Upper lobe of right lung (tissue), 1 donor: ENCODE data around the gene HOXB3. TPM values are rescaled to one million over a fixed set of nuclear protein-coding genes. Genes with fewer than 3 reads are reported as not detected.
A peak's percentile ranks its signal among the peaks of the same experiment; 100 is the strongest.

ENCODE experiments used
- ATAC-seq: fragments of 200-7000 bp; cut with Tn5 transposase; one replicate; pipeline ENCODE4 v1.9.1; 2020; ENCODE audit warnings: mild to moderate bottlenecking, moderate library complexity
- DNase-seq: peaks from one replicate; pipeline ENCODE4 v3.0.0-alpha.2; 2020
- H3K27ac ChIP-seq: fragments of 200-600 bp; one replicate; pipeline ENCODE4 v1.8.0; 2022
- H3K27me3 ChIP-seq: fragments of 200-600 bp; one replicate; pipeline ENCODE4 v1.8.0; 2022; ENCODE audit warnings: mild to moderate bottlenecking
- H3K36me3 ChIP-seq: fragments of 200-600 bp; one replicate; pipeline ENCODE4 v1.8.0; 2022
- H3K4me1 ChIP-seq: fragments of 200-600 bp; one replicate; pipeline ENCODE4 v1.8.0; 2022
- H3K4me3 ChIP-seq: fragments of 200-600 bp; one replicate; pipeline ENCODE4 v1.8.0; 2022; ENCODE audit warnings: mild to moderate bottlenecking
- H3K9me3 ChIP-seq: fragments of 200-600 bp; one replicate; pipeline ENCODE4 v1.8.0; 2022
- intact Hi-C: fragments of 100-400 bp; cut with DNase I; formaldehyde crosslinking; loops from one replicate; pipeline ENCODE4 v1.11.0; 2022
- total RNA-seq: library from RNA; stranded (reverse); fragmentation: NEBNext Ultra II Directional; extraction: Animal tissue kit (Norgen Biotek cat#: 25700); gene quantifications from one replicate; pipeline ENCODE4 v1.2.1, GENCODE V29; 2021
- TF ChIP-seq, protein P1 (sequence below): fragments of 200-600 bp; IDR thresholded peaks from one replicate; pipeline ENCODE4 v1.8.0; 2022; ENCODE audit warnings: antibody characterized with exemption
- donor health status: DM: no; HTN: yes; CAD: no; lungs with severe emphysema.

Gene HOXB3
- total RNA-seq, 1 donor from 2014 or later: 13.3 TPM

DNA sequence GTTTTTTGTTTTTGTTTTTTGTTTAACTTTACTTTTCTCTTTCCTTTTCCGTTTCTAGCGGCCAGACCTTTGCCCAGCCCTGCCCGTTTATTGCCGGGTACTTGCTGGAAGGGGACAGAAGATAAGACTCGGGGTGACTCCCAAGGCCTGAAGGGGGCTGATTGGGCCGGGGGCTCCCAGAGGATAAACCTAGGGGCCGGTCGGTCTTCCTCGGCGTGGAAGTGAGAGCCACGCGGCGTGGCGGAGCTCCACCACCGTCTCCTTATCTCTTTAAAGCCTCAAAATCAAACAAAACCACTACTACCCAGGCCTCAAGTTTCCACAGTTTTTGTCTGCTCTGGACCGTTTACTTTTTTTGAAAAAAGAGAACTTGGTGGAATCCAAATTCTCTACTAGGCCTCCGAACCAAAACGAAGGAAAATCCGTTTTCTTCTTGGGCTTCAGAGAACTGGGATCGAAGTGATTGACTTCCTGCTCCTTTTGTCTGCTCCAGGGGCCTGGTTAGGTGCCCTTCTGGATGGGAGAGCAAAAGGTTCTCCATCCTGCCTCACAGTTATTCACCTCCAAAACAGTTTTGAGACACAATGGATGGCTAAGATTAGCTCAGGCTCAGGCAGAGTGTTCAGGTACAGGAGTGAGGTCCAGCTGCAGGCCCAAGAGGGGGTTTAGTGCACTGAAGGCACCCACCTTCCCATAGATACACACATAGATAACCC lies 44.6 kb upstream of the HOXB3 start:
- Histone ChIP-seq H3K36me3 (no peaks in the 10 kb centered on the region), H3K27ac (no peak overlapping the region), H3K27me3 (peaks cover 100% of the 10 kb centered on the region), H3K9me3 (no peaks in the 10 kb centered on the region), H3K4me1 (no peaks in the 10 kb centered on the region), H3K4me3 (no peak overlapping the region)
- intact Hi-C loops: no loop called here
- TF ChIP-seq, protein P1, sequence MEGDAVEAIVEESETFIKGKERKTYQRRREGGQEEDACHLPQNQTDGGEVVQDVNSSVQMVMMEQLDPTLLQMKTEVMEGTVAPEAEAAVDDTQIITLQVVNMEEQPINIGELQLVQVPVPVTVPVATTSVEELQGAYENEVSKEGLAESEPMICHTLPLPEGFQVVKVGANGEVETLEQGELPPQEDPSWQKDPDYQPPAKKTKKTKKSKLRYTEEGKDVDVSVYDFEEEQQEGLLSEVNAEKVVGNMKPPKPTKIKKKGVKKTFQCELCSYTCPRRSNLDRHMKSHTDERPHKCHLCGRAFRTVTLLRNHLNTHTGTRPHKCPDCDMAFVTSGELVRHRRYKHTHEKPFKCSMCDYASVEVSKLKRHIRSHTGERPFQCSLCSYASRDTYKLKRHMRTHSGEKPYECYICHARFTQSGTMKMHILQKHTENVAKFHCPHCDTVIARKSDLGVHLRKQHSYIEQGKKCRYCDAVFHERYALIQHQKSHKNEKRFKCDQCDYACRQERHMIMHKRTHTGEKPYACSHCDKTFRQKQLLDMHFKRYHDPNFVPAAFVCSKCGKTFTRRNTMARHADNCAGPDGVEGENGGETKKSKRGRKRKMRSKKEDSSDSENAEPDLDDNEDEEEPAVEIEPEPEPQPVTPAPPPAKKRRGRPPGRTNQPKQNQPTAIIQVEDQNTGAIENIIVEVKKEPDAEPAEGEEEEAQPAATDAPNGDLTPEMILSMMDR: no peak
- ATAC-seq (no peak), DNase-seq (peak; percentile 25)

GRCh38 chr17:48633266-48633677 lies 43.2 kb upstream of the HOXB3 start:
- no peaks in the 10 kb centered on the region for H3K36me3 ChIP-seq
- H3K9me3 ChIP-seq: no peaks in the 10 kb centered on the region
- peaks cover 100% of the 10 kb centered on the region for H3K27me3 ChIP-seq
- DNase-seq (no peak), ATAC-seq (no peak)
- intact Hi-C loops: no loop called here
- TF ChIP-seq, protein P1: no peak
- no peaks in the 10 kb centered on the region for H3K4me1 ChIP-seq
- H3K27ac ChIP-seq: no peak overlapping the region
- H3K4me3 ChIP-seq: no peak overlapping the region

GRCh38 chr17:48632579-48633265 lies 42.7 kb upstream of the HOXB3 start:
- Histone ChIP-seq H3K36me3 (no peaks in the 10 kb centered on the region), H3K9me3 (no peaks in the 10 kb centered on the region), H3K4me3 (no peak overlapping the region), H3K27ac (no peak overlapping the region), H3K4me1 (no peaks in the 10 kb centered on the region), H3K27me3 (peaks cover 100% of the 10 kb centered on the region)
- ATAC-seq (no peak), DNase-seq (no peak)
- TF ChIP-seq, protein P1: no peak
- intact Hi-C loops: no loop called here

DNA sequence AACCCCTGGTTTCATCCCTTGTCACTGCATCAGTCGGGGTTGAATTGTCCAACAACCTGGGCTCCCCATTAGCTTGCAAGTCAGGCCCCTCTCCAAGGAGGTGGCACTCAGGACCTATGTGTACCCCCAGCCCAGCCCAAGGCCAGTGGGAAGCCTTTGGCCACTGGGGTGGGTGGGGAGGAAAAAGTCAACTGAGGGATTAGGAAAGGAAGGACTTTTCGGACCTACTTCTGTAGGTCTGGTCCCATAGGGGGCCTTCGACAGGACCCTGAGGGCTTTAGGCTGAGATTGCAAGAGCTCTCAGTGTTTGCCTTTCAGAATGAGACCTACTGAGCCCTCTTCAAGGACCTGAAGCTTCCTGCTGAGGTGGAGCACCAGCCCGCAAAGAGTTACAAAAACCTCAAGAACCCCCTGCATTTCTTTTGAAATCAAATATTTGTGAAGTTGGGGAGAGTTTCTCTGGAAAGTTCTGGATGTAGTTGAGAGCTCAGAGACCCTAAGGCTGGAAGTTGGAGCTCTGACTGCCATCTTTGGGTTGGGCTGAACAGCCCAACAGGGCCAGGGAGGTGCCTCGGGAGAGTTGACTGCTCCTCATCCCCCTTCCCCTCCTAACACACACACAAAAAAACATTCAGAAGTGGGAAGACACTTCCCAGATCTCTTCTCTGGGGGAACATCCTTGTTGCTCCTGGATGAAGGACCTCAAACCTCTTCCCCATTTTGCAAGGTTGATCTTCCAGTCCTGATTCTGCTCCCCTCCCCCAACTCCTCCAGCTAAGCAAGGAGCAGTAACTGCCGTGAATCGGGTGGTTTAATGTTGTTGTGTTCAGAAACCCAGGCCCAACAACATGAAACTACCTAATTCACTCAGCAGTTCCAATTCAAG lies 41.9 kb upstream of the HOXB3 start:
- TF ChIP-seq, protein P1: no peak
- no peak overlapping the region for H3K27ac ChIP-seq
- H3K4me1 ChIP-seq: no peaks in the 10 kb centered on the region
- intact Hi-C loops: no loop called here
- no peaks in the 10 kb centered on the region for H3K9me3 ChIP-seq
- ATAC-seq (no peak), DNase-seq (no peak)
- no peaks in the 10 kb centered on the region for H3K36me3 ChIP-seq
- H3K4me3 ChIP-seq: no peak overlapping the region
- peaks cover 100% of the 10 kb centered on the region for H3K27me3 ChIP-seq

GRCh38 chr17:48630925-48631692 lies 41.1 kb upstream of the HOXB3 start:
- TF ChIP-seq, protein P1: no peak
- intact Hi-C loops: no loop called here
- no peak for DNase-seq

More at GRCh38 chr17:48630925-48631692, 41.1 kb upstream of the HOXB3 start:
- Histone ChIP-seq H3K27me3 (peaks cover 100% of the 10 kb centered on the region), H3K4me1 (peaks cover 7% of the 10 kb centered on the region), H3K27ac (no peak overlapping the region), H3K36me3 (no peaks in the 10 kb centered on the region), H3K9me3 (no peaks in the 10 kb centered on the region), H3K4me3 (no peak overlapping the region)
- ATAC-seq: no peak
